Stimulated activated CD4-positive, alpha-beta T cell treated with anti-CD3 and anti-CD28 coated beads, Interleukin-1b, Interleukin-23, amount 100 ng/mL, for 48 hours (primary cell): ENCODE results near the gene USP31.
"Not testable (repeated sequence)": the region's sequence is repeated elsewhere in the genome, so short reads cannot be mapped to it uniquely, and the experiment has no call there.

Experiments used
- DNase-seq: peaks from one replicate; pipeline ENCODE4 v3.0.0-alpha.2; 2020

The USP31 gene

GRCh38 chr16:23158114-23158513 lies 8.9 kb upstream of the USP31 start:
- no peak for DNase-seq

- no peak for DNase-seq
Observed at GRCh38 chr16:23156946-23157460, 7.8 kb upstream of the USP31 start.

GRCh38 chr16:23156110-23156509 lies 6.9 kb upstream of the USP31 start:
- DNase-seq = no peak

GRCh38 chr16:23155445-23156049 lies 6.3 kb upstream of the USP31 start:
- DNase-seq = no peak

GRCh38 chr16:23152386-23153178 lies 3.3 kb upstream of the USP31 start:
- no peak for DNase-seq

GRCh38 chr16:23149993-23150364 lies 727 bp upstream of the USP31 start:
- DNase-seq = no peak

- peak; percentile 50 for DNase-seq
Observed at GRCh38 chr16:23148513-23149266, 562 bp downstream of the USP31 start.

- DNase-seq = no peak
Observed at GRCh38 chr16:23148166-23148512, 1.1 kb downstream of the USP31 start.

- no peak for DNase-seq
Observed at GRCh38 chr16:23147666-23148065, 1.6 kb downstream of the USP31 start.

GRCh38 chr16:23146877-23147601 lies 2.2 kb downstream of the USP31 start:
- DNase-seq = no peak

- no peak for DNase-seq
Observed at GRCh38 chr16:23145608-23146007, 3.6 kb downstream of the USP31 start.

GRCh38 chr16:23145186-23145585 lies 4.1 kb downstream of the USP31 start:
- DNase-seq = no peak

GRCh38 chr16:23144393-23144792 lies 4.9 kb downstream of the USP31 start:
- not testable (repeated sequence) for DNase-seq

- DNase-seq = no peak
Observed at GRCh38 chr16:23143391-23143790, 5.9 kb downstream of the USP31 start.

- DNase-seq = no peak
Observed at GRCh38 chr16:23141959-23142740, 7.1 kb downstream of the USP31 start.

GRCh38 chr16:23141500-23141899 lies 7.8 kb downstream of the USP31 start:
- no peak for DNase-seq

- DNase-seq = no peak
Observed at GRCh38 chr16:23141033-23141432, 8.2 kb downstream of the USP31 start.

- no peak for DNase-seq
Observed at GRCh38 chr16:23140107-23140506, 9.1 kb downstream of the USP31 start.

GRCh38 chr16:23137818-23138217 lies 11.4 kb downstream of the USP31 start:
- no peak for DNase-seq

GRCh38 chr16:23137256-23137655 lies 12.0 kb downstream of the USP31 start:
- no peak for DNase-seq

- DNase-seq = no peak
Observed at GRCh38 chr16:23134274-23134673, 15.0 kb downstream of the USP31 start.

GRCh38 chr16:23132775-23133463 lies 16.3 kb downstream of the USP31 start:
- no peak for DNase-seq
